GM23248 (cell line): ENCODE data around the gene OGFRL1. TPM values are rescaled to one million over a fixed set of nuclear protein-coding genes. Genes with fewer than 3 reads are reported as not detected.

Source experiments
- DNase-seq: peaks from one replicate; pipeline ENCODE4 v3.0.0-alpha.2; 2015
- H2AFZ ChIP-seq: fragments of 200-600 bp; sonication (generic); 2 replicates; pipeline ENCODE4 v1.6.1; 2016; ENCODE audit warnings: antibody characterized with exemption
- H3F3A ChIP-seq: fragments of 200-600 bp; sonication (generic); 2 replicates; pipeline ENCODE4 v1.6.1; 2016; ENCODE audit warnings: mild to moderate bottlenecking, antibody characterized with exemption, mixed run types; ENCODE audit not compliant: insufficient read depth
- H3K27ac ChIP-seq: fragments of 200-600 bp; sonication (generic); 2 replicates; pipeline ENCODE4 v1.5.1; 2016; ENCODE audit warnings: mild to moderate bottlenecking
- H3K27me3 ChIP-seq: fragments of 200-600 bp; sonication (generic); replicated peaks from 2 replicates; pipeline ENCODE4 v1.6.1; 2016; ENCODE audit warnings: mild to moderate bottlenecking; ENCODE audit not compliant: insufficient read depth
- H3K36me3 ChIP-seq: fragments of 200-600 bp; sonication (generic); 2 replicates; pipeline ENCODE4 v1.6.1; 2016; ENCODE audit warnings: low read depth, mild to moderate bottlenecking
- H3K4me1 ChIP-seq: fragments of 200-600 bp; sonication (generic); 2 replicates; pipeline ENCODE4 v1.6.1; 2016; ENCODE audit warnings: mild to moderate bottlenecking; ENCODE audit not compliant: insufficient read depth
- H3K4me2 ChIP-seq: fragments of 200-600 bp; sonication (generic); one replicate; pipeline ENCODE4 v1.6.1; 2016; ENCODE audit warnings: mild to moderate bottlenecking; ENCODE audit not compliant: unreplicated experiment
- H3K4me3 ChIP-seq: fragments of 200-600 bp; sonication (generic); 2 replicates; pipeline ENCODE4 v1.5.1; 2016; ENCODE audit warnings: mild to moderate bottlenecking
- H3K79me2 ChIP-seq: fragments of 200-600 bp; sonication (generic); 2 replicates; pipeline ENCODE4 v1.6.1; 2016; ENCODE audit warnings: mild to moderate bottlenecking; ENCODE audit not compliant: insufficient read depth
- H3K9ac ChIP-seq: fragments of 200-600 bp; sonication (generic); 2 replicates; pipeline ENCODE4 v1.6.1; 2016; ENCODE audit warnings: mild to moderate bottlenecking
- H3K9me2 ChIP-seq: fragments of 200-600 bp; sonication (generic); 2 replicates; pipeline ENCODE4 v1.6.1; 2016; ENCODE audit warnings: mixed run types, mild to moderate bottlenecking, moderate library complexity; ENCODE audit not compliant: insufficient read depth
- H3K9me3 ChIP-seq: fragments of 200-600 bp; sonication (generic); one replicate; pipeline ENCODE4 v1.6.1; 2017; ENCODE audit warnings: low read depth
- H4K20me1 ChIP-seq: fragments of 200-600 bp; sonication (generic); 2 replicates; pipeline ENCODE4 v1.6.0; 2016; ENCODE audit not compliant: insufficient read depth
- EZH2 ChIP-seq: fragments of 200-600 bp; sonication (generic); IDR thresholded peaks from 2 replicates; pipeline ENCODE4 v1.6.1; 2018; ENCODE audit warnings: antibody characterized with exemption, mild to moderate bottlenecking; ENCODE audit not compliant: insufficient read depth, poor library complexity, severe bottlenecking
- EZH2phosphoT487 ChIP-seq: fragments of 200-600 bp; sonication (generic); IDR thresholded peaks from 2 replicates; pipeline ENCODE4 v1.6.1; 2018; ENCODE audit warnings: antibody characterized with exemption, moderate library complexity, mild to moderate bottlenecking, low read depth; ENCODE audit not compliant: insufficient read depth
- WGBS, 2 experiments: methylation state at CpG; one replicate each; pipeline ENCODE4 v1.1.6; 2015 to 2017; ENCODE audit warnings: low lambda C conversion rate in 2 of 2, low coverage in 1 of 2; ENCODE audit errors: missing lambda C conversion rate in 2 of 2; 5-methylcytosine and 5-hydroxymethylcytosine counted together
- in situ Hi-C: fragments of 300-500 bp; cut with MboI; formaldehyde crosslinking; loops from 2 replicates; pipeline ENCODE4 v1.15.0; 2020
- polyA plus RNA-seq: library from polyadenylated mRNA; unstranded; fragments of >200 nt; fragmentation: Nextera tagmentation; extraction: Ambion mirVana; gene quantifications from 2 replicates; pipeline ENCODE4 v1.2.1, GENCODE V29; 2016
- total RNA-seq: library from RNA; depleted of rRNA; stranded (reverse); fragments of >200 nt; shearing (Covaris generic); gene quantifications from 2 replicates; pipeline ENCODE4 v1.2.3, GENCODE V29; 2014

The OGFRL1 gene
- total and polyA plus RNA-seq, 2 experiments from 2014 or later = 8.5 to 19.9 TPM

GRCh38 chr6:71312089-71312488 is 23.5 kb downstream of the OGFRL1 start:
- Histone ChIP-seq H3K4me1 (0 out of 2 replicates have a peak, but pooled peaks cover 7% of the 10 kb centered on the region), H3K9me3 (no peaks in the 10 kb centered on the region), H4K20me1 (no peaks in the 10 kb centered on the region), H3K79me2 (no peaks in the 10 kb centered on the region), H3K4me3 (no peak overlapping the region), H3K9me2 (no peaks in the 10 kb centered on the region), H3F3A (no peaks in the 10 kb centered on the region), H3K27ac (no peak overlapping the region), H3K9ac (no peak overlapping the region), H3K36me3 (no peaks in the 10 kb centered on the region), H2AFZ (no peak overlapping the region), H3K27me3 (no peaks in the 10 kb centered on the region), H3K4me2 (no peak overlapping the region)
- in situ Hi-C loops = no loop called here
- TF ChIP-seq EZH2 = no peak
- TF ChIP-seq EZH2phosphoT487 = no peak
- DNase-seq = no peak
- WGBS, 2 experiments = 43 to 44% methylated on average over 1 of the region's 1 CpG

- Histone ChIP-seq H3K9me3 (no peaks in the 10 kb centered on the region), H3K9me2 (no peaks in the 10 kb centered on the region), H3F3A (no peaks in the 10 kb centered on the region), H3K4me3 (no peak overlapping the region), H2AFZ (no peak overlapping the region), H3K4me1 (no peaks in the 10 kb centered on the region), H3K27ac (no peak overlapping the region), H3K79me2 (no peaks in the 10 kb centered on the region), H3K4me2 (no peak overlapping the region), H3K9ac (no peak overlapping the region), H3K36me3 (no peaks in the 10 kb centered on the region), H4K20me1 (no peaks in the 10 kb centered on the region), H3K27me3 (no peaks in the 10 kb centered on the region)
- DNase-seq = no peak
- TF ChIP-seq EZH2 (no peak), EZH2phosphoT487 (no peak)
- in situ Hi-C loops = no loop called here
Observed at GRCh38 chr6:71317441-71317840, 28.8 kb downstream of the OGFRL1 start.

- Histone ChIP-seq H3K27ac (no peak overlapping the region), H2AFZ (no peak overlapping the region), H3F3A (no peaks in the 10 kb centered on the region), H3K4me1 (no peaks in the 10 kb centered on the region), H3K36me3 (no peaks in the 10 kb centered on the region), H3K9ac (no peak overlapping the region), H4K20me1 (no peaks in the 10 kb centered on the region), H3K9me2 (no peaks in the 10 kb centered on the region), H3K79me2 (no peaks in the 10 kb centered on the region), H3K4me2 (no peak overlapping the region), H3K27me3 (no peaks in the 10 kb centered on the region), H3K9me3 (no peaks in the 10 kb centered on the region), H3K4me3 (no peak overlapping the region)
- WGBS, 2 experiments = 96 to 97% methylated on average over 2 of the region's 2 CpGs
- in situ Hi-C loops = no loop called here
- TF ChIP-seq EZH2 = no peak
- no peak for TF ChIP-seq EZH2phosphoT487
- DNase-seq = no peak
Observed at GRCh38 chr6:71320041-71320440, 31.4 kb downstream of the OGFRL1 start.

- H3K4me3 ChIP-seq = no peak overlapping the region
- no peaks in the 10 kb centered on the region for H3K79me2 ChIP-seq
- H3K4me2 ChIP-seq = no peak overlapping the region
- no peaks in the 10 kb centered on the region for H3F3A ChIP-seq
- in situ Hi-C loops = no loop called here
- no peaks in the 10 kb centered on the region for H3K27me3 ChIP-seq
- no peak for DNase-seq
- H3K4me1 ChIP-seq = peaks cover 4% of the 10 kb centered on the region; the same call in 1 of the 2 replicates
- no peak overlapping the region for H3K27ac ChIP-seq
- no peaks in the 10 kb centered on the region for H4K20me1 ChIP-seq
- no peaks in the 10 kb centered on the region for H3K36me3 ChIP-seq
- H2AFZ ChIP-seq = no peak overlapping the region
- H3K9me2 ChIP-seq = no peaks in the 10 kb centered on the region
- H3K9me3 ChIP-seq = no peaks in the 10 kb centered on the region
- H3K9ac ChIP-seq = no peak overlapping the region
- TF ChIP-seq EZH2phosphoT487 (no peak), EZH2 (no peak)
Observed at GRCh38 chr6:71321314-71321713, 32.7 kb downstream of the OGFRL1 start.

- H3K9ac ChIP-seq = no peak overlapping the region
- peaks cover 6% of the 10 kb centered on the region; the same call in 1 of the 2 replicates for H3K4me1 ChIP-seq
- H4K20me1 ChIP-seq = no peaks in the 10 kb centered on the region
- H3K27ac ChIP-seq = no peak overlapping the region
- H3K9me3 ChIP-seq = no peaks in the 10 kb centered on the region
- H3K79me2 ChIP-seq = no peaks in the 10 kb centered on the region
- in situ Hi-C loops = no loop called here
- TF ChIP-seq EZH2phosphoT487 = no peak
- no peak for TF ChIP-seq EZH2
- no peak overlapping the region for H3K4me2 ChIP-seq
- no peaks in the 10 kb centered on the region for H3F3A ChIP-seq
- no peaks in the 10 kb centered on the region for H3K9me2 ChIP-seq
- no peaks in the 10 kb centered on the region for H3K36me3 ChIP-seq
- H2AFZ ChIP-seq = no peak overlapping the region
- no peak for DNase-seq
- 82 to 83% methylated on average over 5 of the region's 5 CpGs for WGBS, 2 experiments
- H3K4me3 ChIP-seq = no peak overlapping the region
- H3K27me3 ChIP-seq = no peaks in the 10 kb centered on the region
Observed at GRCh38 chr6:71324194-71324785, 35.7 kb downstream of the OGFRL1 start.
